ENCODE results near the gene SPNS2. TPM values are rescaled to one million over a fixed set of nuclear protein-coding genes. Genes with fewer than 3 reads are reported as not detected.

SPNS2 gene
- total RNA-seq, 1 donor from 2014 or later = 187 TPM

DNA sequence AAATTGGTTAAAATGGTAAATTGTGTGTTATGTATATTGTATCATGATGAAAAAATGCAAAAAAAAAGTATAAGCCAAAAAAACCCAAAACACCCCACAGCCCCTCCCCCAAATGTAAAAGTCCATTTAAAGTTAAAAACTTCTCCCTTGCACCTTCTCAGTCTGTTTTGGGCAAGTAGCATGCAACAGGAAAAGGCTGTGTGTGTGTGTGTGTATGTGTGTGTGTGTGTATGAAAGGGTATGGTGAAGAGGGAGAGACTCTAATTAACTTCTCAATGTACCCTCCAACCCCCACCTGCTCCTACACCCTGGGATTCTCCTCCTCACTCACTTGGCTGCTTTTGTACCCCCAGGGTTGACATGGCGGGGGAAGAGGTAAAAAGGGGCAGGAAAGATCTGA, 70.9 kb downstream of the SPNS2 start:
- no peaks in the 10 kb centered on the region for H3K36me3 Mint-ChIP-seq (ENCODE audit: low read depth, unreplicated experiment)
- peaks cover 13% of the 10 kb centered on the region for H3K4me1 Mint-ChIP-seq (ENCODE audit: unreplicated experiment)
- no peak overlapping the region for H3K27ac Mint-ChIP-seq (ENCODE audit: unreplicated experiment)
- no peaks in the 10 kb centered on the region for H3K9me3 Mint-ChIP-seq (ENCODE audit: unreplicated experiment)
- no peak overlapping the region for H3K4me3 Mint-ChIP-seq (ENCODE audit: unreplicated experiment)
- peaks cover 4% of the 10 kb centered on the region for H3K27me3 Mint-ChIP-seq (ENCODE audit: unreplicated experiment)
- DNase-seq (ENCODE audit: low spot score) = no peak
- TF ChIP-seq, protein P1, sequence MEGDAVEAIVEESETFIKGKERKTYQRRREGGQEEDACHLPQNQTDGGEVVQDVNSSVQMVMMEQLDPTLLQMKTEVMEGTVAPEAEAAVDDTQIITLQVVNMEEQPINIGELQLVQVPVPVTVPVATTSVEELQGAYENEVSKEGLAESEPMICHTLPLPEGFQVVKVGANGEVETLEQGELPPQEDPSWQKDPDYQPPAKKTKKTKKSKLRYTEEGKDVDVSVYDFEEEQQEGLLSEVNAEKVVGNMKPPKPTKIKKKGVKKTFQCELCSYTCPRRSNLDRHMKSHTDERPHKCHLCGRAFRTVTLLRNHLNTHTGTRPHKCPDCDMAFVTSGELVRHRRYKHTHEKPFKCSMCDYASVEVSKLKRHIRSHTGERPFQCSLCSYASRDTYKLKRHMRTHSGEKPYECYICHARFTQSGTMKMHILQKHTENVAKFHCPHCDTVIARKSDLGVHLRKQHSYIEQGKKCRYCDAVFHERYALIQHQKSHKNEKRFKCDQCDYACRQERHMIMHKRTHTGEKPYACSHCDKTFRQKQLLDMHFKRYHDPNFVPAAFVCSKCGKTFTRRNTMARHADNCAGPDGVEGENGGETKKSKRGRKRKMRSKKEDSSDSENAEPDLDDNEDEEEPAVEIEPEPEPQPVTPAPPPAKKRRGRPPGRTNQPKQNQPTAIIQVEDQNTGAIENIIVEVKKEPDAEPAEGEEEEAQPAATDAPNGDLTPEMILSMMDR (IDR thresholded peaks at IDR 0.05; ENCODE audit: unreplicated experiment) = no peak

GRCh38 chr17:4572131-4572530, 73.5 kb downstream of the SPNS2 start:
- TF ChIP-seq, protein P1 (IDR thresholded peaks at IDR 0.05; ENCODE audit: unreplicated experiment) = no peak
- H3K4me1 Mint-ChIP-seq (ENCODE audit: unreplicated experiment) = peaks cover 13% of the 10 kb centered on the region
- H3K9me3 Mint-ChIP-seq (ENCODE audit: unreplicated experiment) = no peaks in the 10 kb centered on the region
- no peak overlapping the region for H3K4me3 Mint-ChIP-seq (ENCODE audit: unreplicated experiment)
- peaks cover 4% of the 10 kb centered on the region for H3K27me3 Mint-ChIP-seq (ENCODE audit: unreplicated experiment)
- no peak for DNase-seq (ENCODE audit: low spot score)
- H3K27ac Mint-ChIP-seq (ENCODE audit: unreplicated experiment) = no peak overlapping the region
- H3K36me3 Mint-ChIP-seq (ENCODE audit: low read depth, unreplicated experiment) = no peaks in the 10 kb centered on the region

DNA sequence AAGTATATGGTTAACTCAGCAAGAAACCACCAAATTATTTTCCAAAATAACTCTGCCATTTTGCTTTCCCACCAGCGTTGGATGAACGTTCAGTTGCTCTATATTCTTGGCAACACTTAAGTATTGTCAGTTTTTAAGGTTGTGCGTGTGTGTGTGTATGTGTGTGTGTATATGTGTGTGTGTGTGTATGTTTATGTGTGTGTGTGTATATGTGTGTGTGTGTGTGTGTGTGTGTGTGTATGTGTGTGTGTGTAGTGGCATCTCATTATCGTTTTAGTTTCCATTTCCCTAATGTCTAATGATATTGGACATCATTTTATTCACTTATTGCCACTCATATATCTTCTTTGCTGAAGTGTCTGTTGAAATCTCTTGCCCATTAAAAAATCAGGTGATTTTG, 74.4 kb downstream of the SPNS2 start:
- H3K4me3 Mint-ChIP-seq (ENCODE audit: unreplicated experiment) = no peak overlapping the region
- H3K27ac Mint-ChIP-seq (ENCODE audit: unreplicated experiment) = no peak overlapping the region
- H3K9me3 Mint-ChIP-seq (ENCODE audit: unreplicated experiment) = no peaks in the 10 kb centered on the region
- no peak for DNase-seq (ENCODE audit: low spot score)
- H3K27me3 Mint-ChIP-seq (ENCODE audit: unreplicated experiment) = peaks cover 4% of the 10 kb centered on the region
- TF ChIP-seq, protein P1 (IDR thresholded peaks at IDR 0.05; ENCODE audit: unreplicated experiment) = no peak
- peaks cover 13% of the 10 kb centered on the region for H3K4me1 Mint-ChIP-seq (ENCODE audit: unreplicated experiment)
- H3K36me3 Mint-ChIP-seq (ENCODE audit: low read depth, unreplicated experiment) = no peaks in the 10 kb centered on the region

GRCh38 chr17:4573669-4574068, 75.0 kb downstream of the SPNS2 start:
- H3K36me3 Mint-ChIP-seq (ENCODE audit: low read depth, unreplicated experiment) = no peaks in the 10 kb centered on the region
- no peaks in the 10 kb centered on the region for H3K9me3 Mint-ChIP-seq (ENCODE audit: unreplicated experiment)
- H3K27ac Mint-ChIP-seq (ENCODE audit: unreplicated experiment) = no peak overlapping the region
- TF ChIP-seq, protein P1 (IDR thresholded peaks at IDR 0.05; ENCODE audit: unreplicated experiment) = no peak
- peak overlapping the region; percentile 6 for H3K4me3 Mint-ChIP-seq (ENCODE audit: unreplicated experiment)
- no peak for DNase-seq (ENCODE audit: low spot score)
- peaks cover 13% of the 10 kb centered on the region for H3K4me1 Mint-ChIP-seq (ENCODE audit: unreplicated experiment)
- peaks cover 4% of the 10 kb centered on the region for H3K27me3 Mint-ChIP-seq (ENCODE audit: unreplicated experiment)

- peaks cover 11% of the 10 kb centered on the region for H3K4me1 Mint-ChIP-seq (ENCODE audit: unreplicated experiment)
- H3K9me3 Mint-ChIP-seq (ENCODE audit: unreplicated experiment) = no peaks in the 10 kb centered on the region
- DNase-seq (ENCODE audit: low spot score) = no peak
- no peak overlapping the region for H3K27ac Mint-ChIP-seq (ENCODE audit: unreplicated experiment)
- no peaks in the 10 kb centered on the region for H3K36me3 Mint-ChIP-seq (ENCODE audit: low read depth, unreplicated experiment)
- H3K4me3 Mint-ChIP-seq (ENCODE audit: unreplicated experiment) = no peak overlapping the region
- H3K27me3 Mint-ChIP-seq (ENCODE audit: unreplicated experiment) = peaks cover 2% of the 10 kb centered on the region
- TF ChIP-seq, protein P1 (IDR thresholded peaks at IDR 0.05; ENCODE audit: unreplicated experiment) = no peak
Observed at GRCh38 chr17:4574448-4575045, 75.9 kb downstream of the SPNS2 start.
